Measurements from ENCODE around the gene PPIP5K2. TPM values are rescaled to one million over a fixed set of nuclear protein-coding genes. Genes with fewer than 3 reads are reported as not detected.
"Not testable (repeated sequence)": the region's sequence is repeated elsewhere in the genome, so short reads cannot be mapped to it uniquely, and the experiment has no call there.

The PPIP5K2 gene
- polyA plus RNA-seq, 5 donors, result 56.9 to 123 (median 98.2) TPM

DNA sequence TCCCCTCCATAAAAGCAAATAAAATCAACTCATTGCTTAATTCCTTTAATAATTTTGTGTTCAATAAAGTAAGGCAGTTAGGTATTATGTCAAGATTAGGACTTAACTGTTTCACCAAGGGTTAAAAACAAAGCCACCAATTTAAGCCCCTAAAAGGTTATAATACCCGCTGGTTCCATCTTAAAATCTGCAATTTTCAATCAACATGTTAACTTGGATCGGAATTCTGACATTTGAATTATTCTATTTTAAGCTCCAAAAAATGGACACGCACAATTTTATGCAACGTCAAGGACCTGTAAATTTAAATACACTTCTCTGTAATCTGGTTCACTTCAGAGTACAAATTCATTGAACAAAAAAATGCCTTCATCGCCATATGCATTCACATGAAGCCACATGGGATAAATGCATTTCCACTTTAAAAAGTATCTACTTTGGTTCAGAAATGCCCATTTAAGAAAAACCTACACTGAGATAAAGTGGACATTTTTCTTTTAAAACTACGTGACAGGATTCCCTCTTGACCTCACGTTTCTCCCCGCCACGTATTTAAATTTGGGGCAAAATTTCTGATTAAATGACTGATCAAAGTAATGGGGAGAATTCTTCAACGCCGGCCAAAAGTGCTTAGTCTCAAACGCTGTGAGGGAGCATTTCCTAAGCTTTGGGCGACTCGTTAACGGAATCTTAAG lies 884 bp upstream of the PPIP5K2 start:
- DNase-seq, result peak in 1 of 2 donors; percentile 31

DNA sequence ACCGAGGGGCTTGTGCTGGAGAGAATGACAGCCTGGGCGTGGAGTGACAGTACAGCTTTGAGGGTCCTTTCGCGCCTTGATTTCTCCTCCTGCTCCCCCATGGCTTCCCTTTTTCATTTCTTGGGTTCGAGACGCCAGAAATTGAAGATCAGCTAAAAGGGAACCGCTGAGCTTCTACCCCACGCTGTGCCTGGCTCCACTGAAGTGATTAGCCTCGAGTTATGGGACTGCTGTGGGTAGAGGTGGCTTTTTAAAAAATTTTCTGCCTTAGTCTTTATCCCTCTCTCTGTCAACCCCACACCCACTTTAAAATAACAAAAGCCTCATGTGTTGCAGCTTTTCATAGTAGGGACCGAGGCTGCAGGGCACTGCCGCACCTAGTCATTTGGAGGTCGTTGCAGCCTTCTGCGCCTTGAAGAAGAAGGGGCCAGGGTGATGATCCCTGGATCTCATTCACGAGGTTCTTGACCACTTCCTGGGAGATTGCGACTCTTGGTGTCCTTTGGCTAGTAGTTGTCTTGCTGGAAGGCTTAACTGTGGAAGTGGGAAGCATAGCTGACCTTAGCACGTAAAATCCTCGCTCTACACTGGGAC lies 603 bp downstream of the PPIP5K2 start:
- peak in 1 of 2 donors; percentile 18 for DNase-seq

DNA sequence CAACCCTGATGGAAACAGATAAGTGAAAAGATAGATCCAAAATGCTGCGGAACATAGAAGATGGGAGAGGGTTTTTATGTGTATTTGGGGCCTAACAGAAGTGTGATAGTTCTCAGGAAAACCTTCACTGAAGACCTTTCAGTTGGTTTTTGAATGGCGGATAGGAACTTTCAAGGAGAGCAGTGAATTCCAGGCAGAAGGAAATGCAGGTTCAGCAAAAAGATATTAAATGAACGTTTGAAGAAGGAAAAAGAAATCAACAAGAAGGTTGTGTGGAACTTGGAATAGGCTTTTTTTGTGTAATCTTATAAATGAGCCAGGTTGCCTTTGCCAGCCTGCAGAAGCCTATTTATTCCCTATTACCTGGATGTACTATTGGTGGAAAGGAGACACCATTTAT lies 2.1 kb downstream of the PPIP5K2 start:
- no peak for DNase-seq

DNA sequence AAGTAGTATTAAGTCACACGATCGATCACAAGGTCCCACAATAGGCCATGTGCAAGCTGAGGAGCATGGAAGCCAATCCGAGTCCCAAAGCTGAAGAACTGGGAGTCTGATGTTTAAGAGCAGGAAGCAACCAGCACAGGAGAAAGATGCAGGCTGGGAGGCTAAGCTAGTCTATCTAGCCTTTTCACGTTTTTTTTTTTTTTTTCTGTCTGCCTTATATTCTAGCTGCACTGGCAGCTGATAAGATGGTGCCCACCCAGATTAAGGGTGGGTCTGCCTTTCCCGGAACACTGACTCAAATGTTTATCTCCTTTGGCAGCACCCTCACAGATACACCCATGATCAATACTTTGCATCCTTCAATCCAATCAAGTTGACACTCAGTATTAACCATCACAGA lies 6.5 kb downstream of the PPIP5K2 start:
- DNase-seq, result no peak

DNA sequence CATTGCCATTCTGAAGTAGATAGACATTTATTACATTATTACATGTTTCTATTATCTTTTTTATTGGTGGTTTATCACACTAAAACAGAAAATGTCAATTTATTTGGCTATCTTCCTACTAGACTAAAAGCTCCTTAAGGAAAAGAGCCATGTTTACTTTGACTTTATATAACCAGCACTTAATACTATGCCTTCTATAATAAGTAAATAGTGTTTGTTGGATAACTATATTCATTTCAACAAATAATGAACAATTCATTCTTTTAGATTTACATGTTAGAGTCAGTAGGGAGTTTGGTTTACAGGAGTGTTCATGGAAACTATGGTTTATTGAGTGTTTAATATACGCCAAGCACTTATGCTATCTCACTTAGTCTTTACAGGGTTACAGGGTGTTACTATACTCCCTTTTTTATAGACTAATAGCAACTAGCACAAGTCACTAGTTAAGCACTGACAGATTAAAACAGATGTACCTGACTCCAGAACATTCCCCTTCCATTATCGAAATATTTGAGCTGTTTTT lies 7.3 kb downstream of the PPIP5K2 start:
- no peak for DNase-seq

DNA sequence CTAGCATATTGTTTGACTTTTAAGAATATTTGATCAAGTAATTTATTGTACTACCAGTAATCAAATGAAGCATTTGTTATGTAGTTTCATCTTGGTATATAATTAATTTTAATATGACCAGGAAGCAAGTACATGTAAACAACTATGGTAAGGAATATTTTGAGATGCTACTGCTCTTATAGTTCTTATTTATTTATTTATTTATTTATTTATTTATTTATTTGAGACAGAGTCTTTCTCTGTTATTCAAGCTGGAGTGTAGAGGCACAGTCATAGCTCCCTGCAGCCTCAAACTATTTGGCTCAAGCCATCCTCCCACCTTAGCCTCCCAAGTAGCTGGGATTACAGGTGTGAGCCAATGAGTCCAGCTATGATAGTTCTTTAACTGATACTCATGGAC lies 8.1 kb downstream of the PPIP5K2 start:
- no peak for DNase-seq

DNA sequence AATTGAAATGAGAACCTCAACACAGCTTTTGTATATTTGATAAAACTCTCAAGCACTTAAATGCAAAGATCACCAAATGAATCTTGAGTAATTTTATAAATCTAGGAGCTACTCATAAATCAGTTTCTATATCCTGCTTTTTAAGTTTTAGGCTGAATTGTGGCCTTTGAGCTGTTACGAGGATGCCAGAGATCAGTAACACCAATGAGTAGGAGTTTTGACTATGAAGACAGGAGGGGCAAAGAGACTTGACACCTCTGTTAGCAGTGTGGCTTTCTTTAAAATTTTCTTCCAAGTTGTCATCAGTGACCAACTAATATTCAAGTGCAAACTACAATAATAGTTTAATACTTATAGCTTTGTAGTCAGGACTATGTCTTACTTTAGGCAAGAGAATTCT lies 12.6 kb downstream of the PPIP5K2 start:
- no peak for DNase-seq

DNA sequence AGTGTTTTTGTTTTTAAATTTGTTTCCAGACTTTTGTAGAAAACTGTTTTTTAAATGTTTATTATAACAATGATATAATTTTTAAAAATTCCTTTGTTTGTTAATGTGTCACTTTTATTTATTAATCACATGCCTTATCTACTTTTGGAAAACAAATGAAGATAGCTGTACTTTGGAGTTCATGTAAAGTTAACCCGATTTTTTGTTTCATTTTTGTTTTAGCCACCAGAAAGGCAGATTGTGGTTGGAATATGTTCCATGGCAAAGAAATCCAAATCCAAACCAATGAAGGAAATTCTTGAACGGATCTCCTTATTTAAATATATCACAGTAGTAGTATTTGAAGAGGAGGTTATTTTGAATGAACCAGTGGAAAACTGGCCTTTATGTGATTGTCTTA lies 13.1 kb downstream of the PPIP5K2 start:
- DNase-seq, result no peak

DNA sequence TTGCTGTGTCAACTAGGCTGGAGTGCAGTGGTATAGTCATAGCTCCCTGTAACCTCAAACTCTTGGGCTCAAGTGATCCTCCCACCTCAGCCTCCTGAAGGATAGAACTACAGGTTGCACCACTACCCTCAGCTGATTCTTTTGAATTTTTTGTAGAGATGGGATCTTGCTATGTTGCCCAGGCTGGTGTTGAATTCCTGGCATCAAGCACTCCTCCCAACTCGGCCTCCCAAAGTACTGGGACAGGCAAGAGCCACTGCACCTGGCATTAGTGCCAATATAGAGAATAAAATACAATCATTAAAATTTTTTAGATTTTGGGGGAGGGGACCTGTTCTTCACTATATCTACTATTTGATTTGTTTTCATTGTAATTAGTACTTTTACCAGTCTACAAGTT lies 15.4 kb downstream of the PPIP5K2 start:
- no peak for DNase-seq

DNA sequence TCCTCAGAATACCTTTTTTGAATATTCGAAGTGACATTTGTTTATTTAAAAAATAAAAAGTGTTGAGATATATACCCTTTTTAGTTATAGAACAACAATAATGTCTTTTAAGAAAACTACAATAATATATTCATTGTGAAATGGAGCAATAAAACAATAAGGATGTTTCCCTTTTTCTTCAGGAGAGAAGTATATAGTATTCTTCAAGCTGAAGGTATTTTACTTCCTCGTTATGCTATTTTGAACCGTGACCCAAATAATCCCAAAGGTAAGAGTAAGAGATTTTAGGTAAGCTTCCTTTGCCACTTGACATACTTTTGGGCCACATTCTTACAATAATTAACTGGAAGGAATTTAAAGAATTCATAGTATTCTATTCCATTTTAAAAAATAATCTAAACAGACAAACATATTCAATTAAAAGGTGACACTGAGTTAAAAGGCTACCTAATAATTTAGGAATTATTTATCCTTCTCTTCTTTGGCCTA lies 18.1 kb downstream of the PPIP5K2 start:
- DNase-seq, result no peak

DNA sequence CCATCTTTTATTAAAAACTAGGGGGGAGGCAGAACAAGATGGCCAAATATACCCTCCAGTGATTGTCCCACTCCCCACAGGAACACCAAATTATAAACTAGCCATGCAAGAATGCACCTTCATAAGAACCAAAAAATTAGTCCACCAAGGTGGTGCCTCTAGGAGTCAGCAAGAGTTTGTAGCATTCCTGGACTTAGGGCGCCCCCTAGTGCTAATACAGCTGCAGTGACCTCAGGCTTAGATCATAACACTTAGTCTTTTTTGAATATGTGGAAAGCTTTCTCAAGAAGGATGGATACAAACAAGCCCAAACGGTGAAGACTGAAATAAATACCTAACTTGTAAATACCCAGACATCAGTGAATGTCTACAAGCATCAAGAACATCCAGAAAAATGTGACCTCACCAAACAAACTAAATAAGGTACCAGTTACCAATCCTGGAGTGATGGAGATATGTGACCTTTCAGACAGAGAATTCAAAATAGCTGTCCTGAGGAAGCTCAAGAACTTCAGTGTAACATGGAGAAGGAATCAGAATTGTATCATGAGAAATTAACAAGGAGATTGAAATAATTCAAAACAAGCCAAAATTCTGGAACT lies 19.3 kb downstream of the PPIP5K2 start:
- DNase-seq, result peak in 1 of 2 donors; percentile 37

DNA sequence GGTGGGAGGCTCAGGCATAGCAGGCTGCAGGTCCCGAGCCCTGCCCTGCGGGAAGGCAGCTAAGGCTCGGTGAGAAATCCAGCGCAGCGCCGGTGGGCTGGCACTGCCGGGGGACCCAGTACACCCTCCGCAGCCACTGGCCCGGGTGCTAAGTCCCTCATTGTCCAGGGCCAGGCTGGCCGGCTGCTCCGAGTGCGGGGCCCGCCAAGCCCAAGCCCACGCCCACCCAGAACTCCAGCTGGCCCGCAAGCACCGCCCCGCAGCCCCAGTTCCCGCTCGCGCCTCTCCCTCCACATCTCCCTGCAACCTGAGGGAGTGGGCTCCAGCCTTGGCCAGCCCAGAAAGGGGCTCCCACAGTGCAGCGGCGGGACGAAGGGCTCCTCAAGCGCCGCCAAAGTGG lies 22.0 kb downstream of the PPIP5K2 start:
- DNase-seq, result not testable (repeated sequence)

DNA sequence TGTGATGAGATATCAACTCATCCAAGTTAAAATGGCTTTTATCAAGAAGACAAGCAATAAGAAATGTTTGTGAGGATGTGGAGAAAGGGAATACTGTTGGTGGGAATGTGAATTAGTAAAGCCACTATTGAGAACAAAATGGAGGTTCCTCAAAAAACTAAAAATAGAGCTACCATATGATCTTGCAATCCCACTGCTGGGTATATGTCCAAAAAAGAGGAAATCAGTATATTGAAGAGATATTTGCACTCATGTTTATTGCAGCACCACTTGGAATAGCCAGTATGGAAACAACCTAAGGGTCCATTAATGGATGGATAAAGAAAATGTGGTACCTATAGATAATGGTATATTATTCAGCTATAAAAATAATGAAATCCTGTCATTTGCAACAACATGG lies 25.1 kb downstream of the PPIP5K2 start:
- DNase-seq, result no peak

DNA sequence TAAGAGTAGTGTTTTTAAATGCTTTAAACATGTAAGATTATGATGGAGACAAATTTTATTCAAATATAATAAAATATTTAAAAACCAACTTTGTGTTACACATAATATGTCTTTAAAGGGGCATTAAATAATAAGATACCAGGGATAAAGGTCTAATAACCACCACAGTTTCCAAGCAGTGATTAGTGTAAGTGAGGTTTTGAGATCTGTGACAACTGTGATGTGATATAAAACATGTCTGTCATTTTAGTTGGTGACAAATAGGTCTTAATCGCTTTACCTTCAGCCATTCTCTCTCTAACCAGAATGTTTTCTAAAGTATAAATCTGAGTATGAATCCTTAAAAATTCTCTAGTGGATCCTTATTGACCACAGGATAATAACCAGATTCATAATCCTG lies 28.1 kb downstream of the PPIP5K2 start:
- DNase-seq, result no peak

DNA sequence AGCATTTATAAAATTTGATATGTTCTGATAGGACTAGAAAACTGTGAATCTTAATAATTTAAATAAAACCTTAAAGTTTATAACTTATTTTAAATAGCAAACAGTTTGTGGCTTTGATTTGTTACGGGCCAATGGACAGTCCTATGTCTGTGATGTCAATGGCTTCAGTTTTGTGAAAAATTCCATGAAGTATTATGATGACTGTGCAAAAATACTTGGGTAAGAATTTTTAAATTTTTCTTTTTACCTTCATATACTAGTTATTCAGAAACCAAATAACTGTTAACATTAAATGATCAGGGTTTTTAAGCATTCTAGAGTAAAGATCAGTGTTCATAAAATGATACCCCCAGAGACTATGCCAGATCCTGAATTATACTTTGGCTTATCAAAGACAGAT lies 31.1 kb downstream of the PPIP5K2 start:
- no peak for DNase-seq

DNA sequence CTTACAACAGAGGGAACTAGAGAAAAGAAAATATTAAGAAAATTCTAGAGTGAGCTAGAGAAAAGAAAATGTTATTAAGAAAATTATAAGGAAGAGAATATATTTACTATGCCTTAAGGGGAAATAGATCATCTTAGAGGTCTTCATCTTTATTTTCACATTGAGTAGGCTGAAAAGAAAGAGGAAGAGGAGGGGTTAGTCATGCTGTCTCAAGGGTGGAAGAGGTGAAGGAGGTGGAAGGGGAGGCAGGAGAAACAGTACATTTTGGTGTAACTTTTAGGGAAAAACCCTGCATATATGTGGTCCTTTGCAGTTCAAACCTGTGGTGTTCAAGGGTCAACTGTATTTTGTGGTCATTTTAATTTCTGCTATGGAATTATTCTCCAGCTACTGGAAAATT lies 46.6 kb downstream of the PPIP5K2 start:
- DNase-seq, result no peak

DNA sequence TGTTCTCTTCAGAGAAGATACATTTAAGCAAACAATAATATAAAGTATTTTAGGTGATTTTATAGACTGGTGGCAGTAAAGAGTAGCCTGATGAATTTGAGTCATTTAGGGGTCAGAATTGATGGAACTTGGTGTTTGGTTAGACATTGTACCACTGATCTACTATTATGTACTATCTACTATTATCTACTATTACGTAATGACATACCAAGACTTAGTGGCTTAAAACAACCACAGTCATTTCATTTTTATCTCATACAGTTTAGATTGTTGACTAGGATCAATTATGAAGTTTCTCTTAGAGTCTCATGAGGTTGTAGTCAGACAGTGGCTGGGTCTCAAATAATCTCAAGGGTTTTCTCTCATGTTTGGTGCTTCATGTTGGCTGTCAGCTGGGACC lies 54.0 kb downstream of the PPIP5K2 start:
- DNase-seq, result no peak

DNA sequence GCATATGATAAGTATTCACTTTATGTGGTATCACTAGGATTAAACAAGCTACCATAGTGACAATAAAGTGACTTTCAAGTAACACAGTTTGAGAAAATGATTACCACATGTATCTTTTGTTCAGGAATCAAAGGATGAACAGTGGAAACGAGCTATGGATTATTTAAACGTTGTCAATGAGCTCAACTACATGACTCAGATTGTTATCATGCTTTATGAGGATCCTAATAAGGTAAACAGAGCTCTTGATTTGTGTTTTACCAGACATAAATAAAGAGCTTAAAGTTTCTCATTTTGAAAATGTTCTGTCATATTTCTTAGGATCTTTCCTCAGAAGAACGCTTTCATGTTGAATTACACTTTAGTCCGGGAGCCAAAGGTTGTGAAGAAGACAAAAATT lies 57.4 kb downstream of the PPIP5K2 start:
- no peak for DNase-seq

DNA sequence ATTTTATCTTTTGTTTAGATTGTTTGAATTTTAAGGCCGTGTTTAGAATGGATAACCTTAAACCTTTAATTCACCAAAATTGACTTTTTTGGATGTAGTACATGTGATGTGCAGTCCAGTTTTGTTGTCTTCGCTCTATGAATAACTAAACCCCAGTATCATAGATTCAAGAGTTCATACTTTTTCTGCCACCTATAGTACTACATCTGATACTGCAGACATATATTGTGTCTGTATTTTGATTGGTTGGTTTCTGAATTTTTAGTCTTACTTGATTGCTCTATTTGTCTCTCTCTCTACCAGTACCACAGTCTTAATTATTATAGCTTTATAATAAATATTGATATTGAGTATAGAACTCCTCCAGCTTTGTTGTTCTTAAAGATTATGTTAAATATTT lies 58.1 kb downstream of the PPIP5K2 start:
- no peak for DNase-seq

DNA sequence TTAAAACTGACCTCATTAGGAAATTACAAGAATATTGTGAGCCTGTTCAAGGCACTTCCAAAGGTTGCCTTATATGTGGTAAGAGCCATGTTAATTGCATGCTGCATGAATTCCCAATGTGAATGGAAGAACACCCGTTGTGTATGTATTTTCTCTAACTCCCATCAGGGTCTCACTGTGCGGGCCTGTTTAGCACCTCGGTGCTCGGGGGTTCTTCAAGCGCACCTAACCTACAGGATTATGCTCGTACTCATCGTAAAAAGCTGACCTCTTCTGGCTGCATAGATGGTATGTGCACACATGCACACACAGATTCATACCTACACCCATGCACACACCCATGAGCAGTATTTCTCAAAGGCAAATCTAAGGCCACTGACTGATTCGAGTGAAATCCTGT lies 66.1 kb downstream of the PPIP5K2 start:
- DNase-seq, result no peak

DNA sequence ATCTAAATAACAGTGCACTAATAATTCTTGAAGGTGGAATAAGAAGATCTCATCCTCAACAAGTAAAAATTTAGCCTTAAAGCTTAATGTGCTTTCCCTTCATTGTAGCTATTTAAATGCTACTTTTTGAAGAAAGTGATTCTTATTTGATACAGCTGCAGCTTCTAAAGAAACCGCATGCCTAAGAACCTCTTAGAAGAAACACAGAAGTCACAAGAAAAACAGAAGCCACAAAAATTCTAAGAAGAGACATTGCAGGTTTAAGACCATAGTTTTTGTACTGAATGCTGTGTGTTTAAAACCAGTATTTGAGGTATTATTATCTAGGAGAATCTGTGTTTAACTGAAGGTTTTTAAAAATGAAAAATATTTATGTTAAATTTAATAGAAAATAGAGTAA lies 68.3 kb downstream of the PPIP5K2 start:
- DNase-seq, result no peak

DNA sequence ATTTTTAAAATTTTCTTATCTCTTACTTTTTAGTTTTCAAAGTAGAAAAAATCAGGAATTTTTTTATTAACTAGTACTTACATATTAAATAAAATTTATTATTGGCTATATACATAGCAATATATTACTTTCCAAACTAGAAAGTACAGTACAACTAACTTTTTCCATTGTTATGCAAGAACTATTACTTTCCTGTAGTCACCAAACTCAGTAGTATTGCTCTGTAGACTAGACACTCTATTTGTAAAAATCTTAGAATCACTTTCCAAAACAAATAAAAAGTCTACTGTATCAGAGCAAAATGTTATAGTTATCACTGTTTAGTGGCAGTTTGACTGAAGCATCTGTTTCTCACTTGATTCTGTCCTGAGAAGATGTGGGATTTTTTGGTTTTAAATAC lies 83.1 kb downstream of the PPIP5K2 start:
- DNase-seq, result no peak

DNA sequence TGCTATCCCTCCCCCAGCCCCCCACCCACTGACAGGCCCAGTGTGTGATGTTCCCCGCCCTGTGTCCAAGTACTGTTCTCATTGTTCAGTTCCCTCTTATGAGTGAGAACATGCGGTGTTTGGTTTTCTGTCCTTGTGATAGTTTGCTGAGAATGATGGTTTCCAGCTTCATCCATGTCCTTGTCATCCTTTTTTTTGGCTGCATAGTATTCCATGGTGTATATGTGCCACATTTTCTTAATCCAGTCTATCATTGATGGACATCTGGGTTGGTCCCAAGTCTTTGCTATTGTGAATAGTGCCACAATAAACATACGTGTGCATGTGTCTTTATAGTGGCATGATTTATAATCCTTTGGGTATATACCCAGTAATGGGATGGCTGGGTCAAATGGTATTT lies 84.9 kb downstream of the PPIP5K2 start:
- DNase-seq, result not testable (repeated sequence)

All from right lung (tissue), 5 donors.